ENCODE results near the gene FBXO31. TPM values are rescaled to one million over a fixed set of nuclear protein-coding genes. Genes with fewer than 3 reads are reported as not detected.
A peak's percentile ranks its signal among the peaks of the same experiment; 100 is the strongest.

The FBXO31 gene
- total and polyA plus RNA-seq, 2 of the 13 experiments (the other 11 are each of a cell fraction or from before 2014, with no cell fraction given) = 92.4 to 101 TPM

DNA sequence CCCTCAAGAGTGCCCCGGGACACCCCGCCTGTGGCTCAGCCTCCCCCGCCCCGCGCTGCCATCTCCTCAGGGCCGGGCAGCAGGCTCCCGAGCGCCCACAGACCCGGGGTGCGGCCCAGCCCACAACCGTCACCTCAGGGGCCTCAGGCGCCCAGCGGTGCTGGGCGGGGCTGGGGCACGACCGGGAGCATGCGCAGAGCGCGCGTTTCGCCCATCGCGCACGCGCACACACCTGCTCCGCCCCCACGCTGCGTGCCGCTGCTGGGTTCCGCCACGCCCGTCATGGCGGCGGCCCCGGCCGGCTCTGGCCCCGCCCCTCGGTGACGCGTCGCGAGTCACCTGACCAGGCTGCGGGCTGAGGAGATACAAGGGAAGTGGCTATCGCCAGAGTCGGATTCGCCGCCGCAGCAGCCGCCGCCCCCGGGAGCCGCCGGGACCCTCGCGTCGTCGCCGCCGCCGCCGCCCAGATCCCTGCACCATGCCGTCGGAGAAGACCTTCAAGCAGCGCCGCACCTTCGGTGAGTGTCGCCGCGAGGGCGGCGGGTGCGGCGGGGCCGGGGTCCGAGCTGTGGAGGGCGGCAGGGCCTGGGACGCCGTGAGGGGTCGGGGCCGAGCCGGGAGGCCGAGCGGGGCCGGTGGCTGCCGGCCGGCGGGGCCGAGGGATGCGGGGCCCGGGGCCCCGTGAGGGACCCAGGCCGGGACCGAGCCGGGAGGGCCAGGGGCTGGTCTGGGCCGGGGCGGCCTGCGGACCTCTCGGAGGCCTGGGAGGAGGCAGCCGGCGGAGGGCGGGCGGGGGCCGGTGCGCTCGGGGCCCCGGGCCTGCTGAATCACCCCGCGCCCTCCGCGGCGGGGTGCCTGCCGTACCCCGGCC, 8.6 kb upstream of the FBXO31 start, which contains the start of gene MAP1LC3B (continued):
- TF ChIP-seq NFYB (CRISPR knock-in tag; IDR thresholded peaks at IDR 0.05) (peak; percentile 85), NKX3-1 (CRISPR knock-in tag; IDR thresholded peaks at IDR 0.05) (peak; percentile 92), ZNF33A (CRISPR knock-in tag; IDR thresholded peaks at IDR 0.05; ENCODE audit: borderline replicate concordance) (no peak), TEAD2 (CRISPR knock-in tag; IDR thresholded peaks at IDR 0.05) (peak; percentile 82), RFXANK (CRISPR knock-in tag; IDR thresholded peaks at IDR 0.05) (0 out of 2 replicates have a peak, but pooled peaks have one; percentile 61), ZSCAN22 (CRISPR knock-in tag; IDR thresholded peaks at IDR 0.05) (peak; percentile 55; the same call in 1 of the 2 replicates), ZNF430 (CRISPR knock-in tag; IDR thresholded peaks at IDR 0.05) (peak; percentile 83; the same call in 1 of the 2 replicates), YY1 (IDR thresholded peaks at IDR 0.05; ENCODE audit: insufficient read depth, insufficient replicate concordance, low read depth, low read length) (peak; percentile 100), ZNF782 (CRISPR knock-in tag; IDR thresholded peaks at IDR 0.05; ENCODE audit: borderline replicate concordance) (no peak; the same call in none of the 2 replicates), SALL2 (CRISPR knock-in tag; IDR thresholded peaks at IDR 0.05) (peak; percentile 99), SMAD3 (CRISPR knock-in tag; IDR thresholded peaks at IDR 0.05) (peak; percentile 87; the same call in 1 of the 2 replicates), CREB1 (IDR thresholded peaks at IDR 0.05) (peak; percentile 96), CREB1 (CRISPR knock-in tag; IDR thresholded peaks at IDR 0.05) (peak; percentile 43; the same call in 1 of the 2 replicates), ZNF253 (CRISPR knock-in tag; IDR thresholded peaks at IDR 0.05; ENCODE audit: borderline replicate concordance) (no peak), ZFAT (CRISPR knock-in tag; conservative IDR thresholded peaks at IDR 0.05) (0 out of 2 replicates have a peak, but pooled peaks have one; percentile 4), ZNF839 (CRISPR knock-in tag; IDR thresholded peaks at IDR 0.05; ENCODE audit: borderline replicate concordance) (no peak), MAF1 (CRISPR knock-in tag; IDR thresholded peaks at IDR 0.05; ENCODE audit: borderline replicate concordance) (peak; percentile 95; the same call in 1 of the 2 replicates), POGZ (CRISPR knock-in tag; IDR thresholded peaks at IDR 0.05) (peak; percentile 65), ZNF468 (CRISPR knock-in tag; IDR thresholded peaks at IDR 0.05) (0 out of 2 replicates have a peak, but pooled peaks have one; percentile 50), ADNP (CRISPR knock-in tag; IDR thresholded peaks at IDR 0.05) (no peak), ZNF607 (CRISPR knock-in tag; IDR thresholded peaks at IDR 0.05; ENCODE audit: borderline replicate concordance) (peak; percentile 99)
- TF ChIP-seq, protein P1, sequence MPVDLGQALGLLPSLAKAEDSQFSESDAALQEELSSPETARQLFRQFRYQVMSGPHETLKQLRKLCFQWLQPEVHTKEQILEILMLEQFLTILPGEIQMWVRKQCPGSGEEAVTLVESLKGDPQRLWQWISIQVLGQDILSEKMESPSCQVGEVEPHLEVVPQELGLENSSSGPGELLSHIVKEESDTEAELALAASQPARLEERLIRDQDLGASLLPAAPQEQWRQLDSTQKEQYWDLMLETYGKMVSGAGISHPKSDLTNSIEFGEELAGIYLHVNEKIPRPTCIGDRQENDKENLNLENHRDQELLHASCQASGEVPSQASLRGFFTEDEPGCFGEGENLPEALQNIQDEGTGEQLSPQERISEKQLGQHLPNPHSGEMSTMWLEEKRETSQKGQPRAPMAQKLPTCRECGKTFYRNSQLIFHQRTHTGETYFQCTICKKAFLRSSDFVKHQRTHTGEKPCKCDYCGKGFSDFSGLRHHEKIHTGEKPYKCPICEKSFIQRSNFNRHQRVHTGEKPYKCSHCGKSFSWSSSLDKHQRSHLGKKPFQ (CRISPR knock-in tag; IDR thresholded peaks at IDR 0.05; ENCODE audit: insufficient replicate concordance) = peak; percentile 86
- TF ChIP-seq, protein P2, sequence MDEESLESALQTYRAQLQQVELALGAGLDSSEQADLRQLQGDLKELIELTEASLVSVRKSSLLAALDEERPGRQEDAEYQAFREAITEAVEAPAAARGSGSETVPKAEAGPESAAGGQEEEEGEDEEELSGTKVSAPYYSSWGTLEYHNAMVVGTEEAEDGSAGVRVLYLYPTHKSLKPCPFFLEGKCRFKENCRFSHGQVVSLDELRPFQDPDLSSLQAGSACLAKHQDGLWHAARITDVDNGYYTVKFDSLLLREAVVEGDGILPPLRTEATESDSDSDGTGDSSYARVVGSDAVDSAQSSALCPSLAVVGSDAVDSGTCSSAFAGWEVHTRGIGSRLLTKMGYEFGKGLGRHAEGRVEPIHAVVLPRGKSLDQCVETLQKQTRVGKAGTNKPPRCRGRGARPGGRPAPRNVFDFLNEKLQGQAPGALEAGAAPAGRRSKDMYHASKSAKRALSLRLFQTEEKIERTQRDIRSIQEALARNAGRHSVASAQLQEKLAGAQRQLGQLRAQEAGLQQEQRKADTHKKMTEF (CRISPR knock-in tag; IDR thresholded peaks at IDR 0.05) = peak; percentile 94; the same call in 1 of the 2 replicates
- TF ChIP-seq, protein P3, sequence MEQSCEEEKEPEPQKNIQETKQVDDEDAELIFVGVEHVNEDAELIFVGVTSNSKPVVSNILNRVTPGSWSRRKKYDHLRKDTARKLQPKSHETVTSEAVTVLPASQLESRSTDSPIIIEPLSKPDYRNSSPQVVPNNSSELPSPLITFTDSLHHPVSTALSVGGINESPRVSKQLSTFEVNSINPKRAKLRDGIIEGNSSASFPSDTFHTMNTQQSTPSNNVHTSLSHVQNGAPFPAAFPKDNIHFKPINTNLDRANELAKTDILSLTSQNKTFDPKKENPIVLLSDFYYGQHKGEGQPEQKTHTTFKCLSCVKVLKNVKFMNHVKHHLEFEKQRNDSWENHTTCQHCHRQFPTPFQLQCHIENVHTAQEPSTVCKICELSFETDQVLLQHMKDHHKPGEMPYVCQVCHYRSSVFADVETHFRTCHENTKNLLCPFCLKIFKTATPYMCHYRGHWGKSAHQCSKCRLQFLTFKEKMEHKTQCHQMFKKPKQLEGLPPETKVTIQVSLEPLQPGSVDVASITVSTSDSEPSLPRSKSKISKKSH (CRISPR knock-in tag; IDR thresholded peaks at IDR 0.05; ENCODE audit: borderline replicate concordance) = peak; percentile 64; the same call in 1 of the 2 replicates
- TF ChIP-seq, protein P4, sequence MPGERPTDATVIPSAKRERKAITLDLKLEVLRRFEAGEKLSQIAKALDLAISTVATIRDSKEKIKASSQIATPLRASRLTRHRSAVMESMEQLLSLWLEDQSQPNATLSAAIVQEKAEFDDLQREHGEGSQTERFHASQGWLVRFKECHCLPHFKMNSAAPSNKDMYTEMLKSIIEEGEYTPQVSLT (CRISPR knock-in tag; IDR thresholded peaks at IDR 0.05; ENCODE audit: borderline replicate concordance, low read depth) = no peak; the same call in 1 of the 2 replicates

All from HepG2 (cell line).